Activated CD8-positive, alpha-beta memory T cell treated with anti-CD3 and anti-CD28 coated beads, Interleukin-2, amount 10 ng/mL, durations not matched to agents 7 days and 5 days (primary cell): Measurements from ENCODE around the gene PAQR8. TPM values are rescaled to one million over a fixed set of nuclear protein-coding genes. Genes with fewer than 3 reads are reported as not detected.

ENCODE experiments used
- ATAC-seq: fragments of 150-1000 bp; cut with Tn5 transposase; one replicate; pipeline ENCODE4 v1.10.0; 2021; ENCODE audit warnings: moderate library complexity
- CTCF ChIA-PET: fragments of 350-600 bp; sonication (Branson Sonifier 250); formaldehyde crosslinking; loops from one replicate; lab custom pipeline; 2021; ENCODE audit warnings: antibody characterized with exemption; lab: Charles Lee
- DNase-seq: peaks from one replicate; pipeline ENCODE4 v3.0.0-alpha.2; 2020
- H3K27ac Mint-ChIP-seq: one replicate; pipeline ENCODE4 v1.8.0; 2021; ENCODE audit warnings: mild to moderate bottlenecking, mixed read lengths
- H3K27me3 Mint-ChIP-seq: one replicate; pipeline ENCODE4 v1.8.0; 2021; ENCODE audit warnings: mixed read lengths
- H3K36me3 Mint-ChIP-seq: one replicate; pipeline ENCODE4 v1.8.0; 2021; ENCODE audit warnings: mild to moderate bottlenecking, mixed read lengths
- H3K4me1 Mint-ChIP-seq: one replicate; pipeline ENCODE4 v1.8.0; 2021; ENCODE audit warnings: mixed read lengths
- H3K4me3 Mint-ChIP-seq: one replicate; pipeline ENCODE4 v1.8.0; 2021; ENCODE audit warnings: mild to moderate bottlenecking, moderate library complexity, mixed read lengths
- H3K9me3 Mint-ChIP-seq: one replicate; pipeline ENCODE4 v1.8.0; 2022; ENCODE audit warnings: low read depth, mixed read lengths
- total RNA-seq, 2 experiments: library from RNA; stranded (reverse); gene quantifications; one replicate each; pipeline ENCODE4 v1.2.3, GENCODE V29; 2021

Gene PAQR8
- total RNA-seq, 2 experiments from 2014 or later, result 12.1 to 12.5 TPM

DNA sequence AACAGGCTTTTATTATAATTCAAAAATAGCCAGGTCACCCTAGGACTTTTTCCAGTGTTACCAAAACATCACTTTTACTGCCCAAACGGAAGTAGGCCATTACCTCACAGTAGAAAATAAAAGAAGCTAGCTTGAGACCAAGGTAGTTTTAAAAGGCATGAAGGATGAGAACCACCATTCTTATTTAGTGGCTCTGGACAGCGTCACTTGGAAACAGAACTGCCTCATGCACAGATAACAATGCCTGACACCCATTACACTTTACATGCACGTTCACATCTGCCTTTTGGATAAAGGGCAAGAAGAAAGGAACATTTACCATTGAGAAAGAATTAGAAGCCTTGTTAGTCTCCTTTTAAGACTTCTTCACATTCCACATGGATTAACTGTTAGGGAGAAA lies 1.9 kb upstream of the PAQR8 start:
- Mint-ChIP-seq H3K36me3 (peaks cover 7% of the 10 kb centered on the region), H3K27me3 (peaks cover 2% of the 10 kb centered on the region), H3K27ac (no peak overlapping the region), H3K4me1 (peaks cover 23% of the 10 kb centered on the region), H3K4me3 (no peak overlapping the region), H3K9me3 (no peaks in the 10 kb centered on the region)
- DNase-seq (no peak), ATAC-seq (no peak)
- CTCF ChIA-PET, result interaction anchor here (4.2 kb wide), 1 partner anchor 74 kb away, joined by 71 read pairs; the partner anchor contains the start of gene MCM3

- Mint-ChIP-seq H3K27me3 (no peaks in the 10 kb centered on the region), H3K4me1 (peaks cover 23% of the 10 kb centered on the region), H3K9me3 (no peaks in the 10 kb centered on the region), H3K4me3 (peak overlapping the region; percentile 76), H3K27ac (peak overlapping the region; percentile 81), H3K36me3 (peaks cover 7% of the 10 kb centered on the region)
- CTCF ChIA-PET, result interaction anchor here (3.2 to 4.2 kb wide), 2 partner anchors 29 to 75 kb away, joined by 25 to 71 read pairs; partner anchors contain the start of gene MCM3
- no peak for ATAC-seq
- DNase-seq, result no peak
Observed at GRCh38 chr6:52360601-52361413, 1.1 kb upstream of the PAQR8 start.

DNA sequence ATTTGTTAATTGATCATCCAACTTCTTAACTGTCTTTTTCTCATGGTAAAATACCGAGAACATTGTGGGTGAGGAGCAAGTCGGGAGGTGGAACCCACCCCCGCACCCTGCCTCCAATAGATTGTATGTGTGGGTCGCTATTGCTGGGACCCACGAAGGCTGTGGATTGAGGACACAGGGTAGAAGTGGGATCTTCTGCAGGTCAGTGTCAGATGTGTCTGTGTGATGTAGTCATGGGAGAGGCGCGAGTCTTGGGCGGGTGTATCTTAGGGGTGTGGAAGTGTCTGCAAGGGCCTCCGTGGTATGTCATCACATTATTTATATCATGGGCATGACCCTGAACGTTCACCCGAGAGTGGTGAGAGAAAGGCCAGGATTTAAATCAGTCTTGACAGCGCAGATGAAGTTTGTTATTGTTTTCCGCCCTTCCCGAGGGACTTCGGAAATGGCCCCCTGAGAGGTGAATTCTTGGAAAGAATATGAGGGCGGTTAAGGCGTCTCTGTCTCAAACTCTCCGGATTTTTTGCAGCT lies 472 bp upstream of the PAQR8 start:
- ATAC-seq, result peak; percentile 4
- Mint-ChIP-seq H3K27ac (peak overlapping the region; percentile 81), H3K4me1 (peaks cover 23% of the 10 kb centered on the region), H3K4me3 (peak overlapping the region; percentile 76), H3K27me3 (no peaks in the 10 kb centered on the region), H3K9me3 (no peaks in the 10 kb centered on the region), H3K36me3 (peaks cover 13% of the 10 kb centered on the region)
- DNase-seq, result peak; percentile 47
- CTCF ChIA-PET, result interaction anchor here (0.7 to 4.2 kb wide), 25 partner anchors 8 to 301 kb away, joined by 3 to 71 read pairs (median 4); partner anchors contain the start of genes EFHC1, MCM3 and TRAM2

DNA sequence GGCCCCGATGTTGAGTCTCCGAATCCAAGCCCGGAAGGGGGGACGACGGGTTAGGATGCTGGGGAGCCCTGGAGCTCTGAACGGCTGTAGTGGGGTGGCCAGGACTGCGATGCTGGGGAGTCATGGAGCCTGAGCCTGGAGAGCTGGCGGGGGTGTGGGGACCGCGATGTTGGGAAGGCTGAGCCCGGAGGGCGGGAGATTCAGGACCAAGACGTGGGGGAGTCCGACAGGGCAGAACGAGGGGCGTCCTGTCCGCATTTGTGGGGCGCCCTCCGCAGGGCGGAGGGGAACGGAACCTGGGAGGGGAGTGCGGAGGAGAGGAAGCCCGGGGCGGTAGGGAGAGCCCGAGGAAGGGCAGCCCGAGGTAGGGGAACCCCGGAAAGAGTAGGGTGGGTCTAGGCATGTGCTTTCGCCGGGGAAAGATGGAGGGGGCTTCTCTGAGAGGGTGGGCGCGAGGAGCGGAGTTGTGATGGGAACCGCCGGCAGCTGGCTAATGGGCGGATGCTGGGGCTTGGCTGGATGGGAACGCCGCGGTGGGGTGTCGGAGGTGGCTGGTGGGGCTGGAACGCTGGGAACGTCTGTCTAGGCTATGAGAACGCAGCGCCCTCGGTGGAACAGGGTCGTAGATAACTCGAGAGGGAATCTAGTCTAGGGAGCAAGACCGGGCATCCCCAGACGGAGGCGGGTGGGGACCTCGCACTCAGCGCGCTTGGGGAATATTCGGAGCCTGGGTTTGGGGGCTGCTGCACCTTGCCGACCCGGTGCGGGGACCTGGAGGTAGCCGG lies 684 bp downstream of the PAQR8 start:
- H3K27me3 Mint-ChIP-seq, result no peaks in the 10 kb centered on the region
- peak; percentile 63 for DNase-seq
- CTCF ChIA-PET, result interaction anchor here (0.6 to 4.2 kb wide), 36 partner anchors 8 to 301 kb away, joined by 3 to 71 read pairs (median 3); partner anchors contain the start of genes EFHC1, MCM3 and TRAM2
- peak overlapping the region; percentile 98 for H3K4me3 Mint-ChIP-seq
- ATAC-seq, result peak; percentile 72
- H3K27ac Mint-ChIP-seq, result peak overlapping the region; percentile 88
- peaks cover 22% of the 10 kb centered on the region for H3K36me3 Mint-ChIP-seq
- H3K4me1 Mint-ChIP-seq, result peaks cover 23% of the 10 kb centered on the region
- H3K9me3 Mint-ChIP-seq, result no peaks in the 10 kb centered on the region

- Mint-ChIP-seq H3K27ac (no peak overlapping the region), H3K4me1 (peaks cover 23% of the 10 kb centered on the region), H3K4me3 (peak overlapping the region; percentile 98), H3K27me3 (no peaks in the 10 kb centered on the region), H3K9me3 (no peaks in the 10 kb centered on the region), H3K36me3 (peaks cover 29% of the 10 kb centered on the region)
- no peak for ATAC-seq
- no peak for DNase-seq
- CTCF ChIA-PET, result interaction anchor here (0.5 to 4.2 kb wide), 14 partner anchors 9 to 300 kb away, joined by 3 to 71 read pairs (median 4); partner anchors contain the start of gene MCM3
Observed at GRCh38 chr6:52363228-52363867, 1.4 kb downstream of the PAQR8 start.

DNA sequence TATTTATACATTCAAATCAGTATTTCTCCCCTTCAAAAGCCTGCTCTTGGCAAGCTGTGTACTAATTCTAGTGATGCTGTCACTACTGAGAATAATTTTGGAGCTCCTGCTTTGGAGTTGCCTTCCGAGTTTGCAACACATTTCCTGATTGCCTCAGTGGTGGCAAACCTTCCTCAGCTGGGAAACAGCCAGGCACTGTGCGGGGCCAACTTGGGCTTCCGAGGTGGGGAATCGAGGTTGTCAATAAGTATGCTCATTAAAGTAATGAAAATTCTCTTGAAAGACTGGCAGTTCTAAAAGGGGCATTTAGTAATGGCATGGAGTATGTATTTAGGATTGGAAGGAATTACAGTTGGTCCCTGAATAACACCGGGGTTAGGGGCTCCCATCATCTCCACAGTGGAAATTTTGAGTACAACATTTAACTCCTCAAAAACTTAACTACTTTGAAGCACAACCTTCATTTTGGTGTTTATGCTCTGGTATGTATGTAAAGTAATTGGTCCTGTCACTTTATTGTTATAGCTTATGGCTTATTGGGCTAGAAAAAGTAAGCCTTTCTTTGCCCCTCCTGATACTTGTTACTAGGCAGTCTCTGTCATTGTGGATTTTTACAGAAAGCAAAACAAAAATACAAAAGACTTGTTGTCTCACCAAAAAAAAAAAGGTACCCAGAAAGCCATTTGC lies 2.7 kb downstream of the PAQR8 start:
- no peaks in the 10 kb centered on the region for H3K9me3 Mint-ChIP-seq
- CTCF ChIA-PET, result interaction anchor here (1.0 to 3.1 kb wide), 6 partner anchors 8 to 35 kb away, joined by 3 to 31 read pairs (median 4); no protein-coding TSS in a partner anchor
- H3K4me3 Mint-ChIP-seq, result no peak overlapping the region
- no peak for ATAC-seq
- no peaks in the 10 kb centered on the region for H3K27me3 Mint-ChIP-seq
- peaks cover 23% of the 10 kb centered on the region for H3K4me1 Mint-ChIP-seq
- no peak overlapping the region for H3K27ac Mint-ChIP-seq
- peaks cover 39% of the 10 kb centered on the region for H3K36me3 Mint-ChIP-seq
- DNase-seq, result no peak

DNA sequence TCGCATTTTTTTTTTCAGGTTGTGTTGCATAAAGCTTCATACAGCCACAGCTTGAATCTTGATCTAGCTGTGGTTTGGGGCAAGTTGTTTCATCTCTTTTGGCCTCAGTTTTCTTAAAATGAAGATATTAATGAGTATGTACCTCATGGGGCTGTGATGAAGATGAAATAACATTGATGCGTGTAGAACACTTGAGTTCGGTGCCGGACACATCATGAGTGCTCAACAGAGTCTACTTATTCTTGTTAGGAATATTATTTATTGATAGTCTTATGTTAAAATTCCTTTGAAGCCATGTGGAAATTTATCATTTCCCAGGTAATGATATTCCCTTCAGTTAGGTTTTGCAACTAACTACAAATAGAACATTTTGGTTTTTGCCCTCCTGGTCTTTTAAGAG lies 3.4 kb downstream of the PAQR8 start:
- H3K27ac Mint-ChIP-seq, result no peak overlapping the region
- DNase-seq, result no peak
- H3K9me3 Mint-ChIP-seq, result no peaks in the 10 kb centered on the region
- CTCF ChIA-PET, result interaction anchor here (1.0 to 1.4 kb wide), 4 partner anchors 10 to 35 kb away, joined by 3 to 7 read pairs (median 4); no protein-coding TSS in a partner anchor
- no peak for ATAC-seq
- H3K4me3 Mint-ChIP-seq, result no peak overlapping the region
- peaks cover 42% of the 10 kb centered on the region for H3K36me3 Mint-ChIP-seq
- H3K27me3 Mint-ChIP-seq, result no peaks in the 10 kb centered on the region
- H3K4me1 Mint-ChIP-seq, result peaks cover 23% of the 10 kb centered on the region

DNA sequence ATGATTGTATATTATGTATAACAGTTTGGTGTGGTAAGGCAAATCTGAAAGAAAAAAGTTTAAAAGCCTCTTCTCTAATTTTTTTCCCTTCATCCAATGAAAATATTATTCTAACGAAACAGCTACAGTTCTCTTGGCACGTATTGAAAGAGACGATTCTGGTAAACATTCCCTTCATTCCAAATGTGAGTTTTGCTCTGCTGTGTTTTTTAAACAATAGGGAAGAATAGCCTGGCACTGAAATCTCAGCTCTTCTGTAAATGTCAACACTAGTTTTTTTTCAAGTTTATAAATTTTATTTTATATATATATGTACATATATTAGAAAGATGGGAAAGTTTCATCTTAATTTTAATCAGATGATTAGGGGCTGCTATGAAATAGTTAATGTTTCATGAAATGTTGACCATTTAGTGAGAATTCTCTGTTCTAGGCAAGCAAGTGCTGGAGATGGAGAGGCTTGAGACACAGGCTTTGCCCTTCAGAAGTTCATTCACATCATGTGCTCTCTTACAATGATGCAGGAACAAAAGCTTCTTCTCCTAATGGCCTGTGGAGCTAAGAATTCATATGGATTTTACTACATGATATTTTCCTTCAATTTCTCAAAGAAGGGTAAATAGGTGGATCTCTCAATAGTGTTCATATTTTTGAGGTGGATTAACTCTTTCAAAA lies 4.1 kb downstream of the PAQR8 start:
- Mint-ChIP-seq H3K36me3 (peaks cover 48% of the 10 kb centered on the region), H3K27ac (no peak overlapping the region), H3K27me3 (no peaks in the 10 kb centered on the region), H3K4me1 (peaks cover 23% of the 10 kb centered on the region), H3K4me3 (no peak overlapping the region), H3K9me3 (no peaks in the 10 kb centered on the region)
- CTCF ChIA-PET, result interaction anchor here (1.0 to 1.2 kb wide), 2 partner anchors 24 to 32 kb away, joined by 3 to 4 read pairs; no protein-coding TSS in a partner anchor
- DNase-seq (no peak), ATAC-seq (no peak)

GRCh38 chr6:52368002-52368401 lies 6.1 kb downstream of the PAQR8 start:
- H3K4me1 Mint-ChIP-seq, result peaks cover 17% of the 10 kb centered on the region
- CTCF ChIA-PET, result no interaction called here
- H3K27ac Mint-ChIP-seq, result no peak overlapping the region
- ATAC-seq, result no peak
- peaks cover 56% of the 10 kb centered on the region for H3K36me3 Mint-ChIP-seq
- H3K9me3 Mint-ChIP-seq, result no peaks in the 10 kb centered on the region
- H3K4me3 Mint-ChIP-seq, result no peak overlapping the region
- no peaks in the 10 kb centered on the region for H3K27me3 Mint-ChIP-seq
- DNase-seq, result no peak

DNA sequence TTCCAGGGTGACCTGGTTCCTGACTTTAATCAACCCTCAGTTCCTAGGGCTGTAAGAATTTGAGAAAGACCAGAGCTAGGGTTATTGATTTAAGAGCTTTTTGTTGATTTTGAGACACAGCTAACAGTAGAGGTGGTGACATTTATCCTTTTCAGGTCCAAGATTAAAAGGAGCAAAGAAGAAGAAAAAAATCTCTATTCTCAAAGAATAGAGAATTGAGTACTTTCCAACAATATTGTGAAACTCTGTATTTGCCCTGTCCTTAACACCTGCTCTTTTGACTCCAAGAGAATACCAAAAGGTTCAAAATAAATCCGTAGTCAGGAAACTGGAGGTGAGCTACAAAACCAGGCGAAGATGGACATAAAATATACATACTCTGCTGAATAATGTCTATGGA lies 7.3 kb downstream of the PAQR8 start:
- Mint-ChIP-seq H3K27ac (no peak overlapping the region), H3K36me3 (peaks cover 66% of the 10 kb centered on the region), H3K4me3 (no peak overlapping the region), H3K9me3 (peaks cover 3% of the 10 kb centered on the region), H3K4me1 (peaks cover 8% of the 10 kb centered on the region), H3K27me3 (no peaks in the 10 kb centered on the region)
- ATAC-seq, result no peak
- CTCF ChIA-PET, result no interaction called here
- DNase-seq, result no peak

- DNase-seq (no peak), ATAC-seq (no peak)
- Mint-ChIP-seq H3K9me3 (peaks cover 4% of the 10 kb centered on the region), H3K27me3 (no peaks in the 10 kb centered on the region), H3K27ac (no peak overlapping the region), H3K4me1 (peaks cover 11% of the 10 kb centered on the region), H3K4me3 (no peak overlapping the region), H3K36me3 (peaks cover 57% of the 10 kb centered on the region)
- CTCF ChIA-PET, result interaction anchor here (1.4 kb wide), 1 partner anchor 9 kb away, joined by 3 read pairs; no protein-coding TSS in a partner anchor
Observed at GRCh38 chr6:52371656-52372191, 9.8 kb downstream of the PAQR8 start.
